Mesodermal cell (in vitro differentiated cells): Measurements from ENCODE around the gene ALDH2.
A peak's percentile ranks its signal among the peaks of the same experiment; 100 is the strongest.
"Not testable (repeated sequence)": the region's sequence is repeated elsewhere in the genome, so short reads cannot be mapped to it uniquely, and the experiment has no call there.

ENCODE experiments used
- H3K27ac ChIP-seq: 2 replicates; pipeline ENCODE4 v1.7.0; 2013; ENCODE audit warnings: mild to moderate bottlenecking, low read depth, low read length, moderate library complexity; ENCODE audit not compliant: severe bottlenecking
- H3K36me3 ChIP-seq: 2 replicates; pipeline ENCODE4 v1.7.1; 2013; ENCODE audit warnings: mild to moderate bottlenecking, low read length, moderate library complexity; ENCODE audit not compliant: control insufficient read depth, insufficient read depth
- H3K4me1 ChIP-seq: one replicate; pipeline ENCODE4 v1.7.1; 2013; ENCODE audit warnings: mild to moderate bottlenecking, low read length; ENCODE audit not compliant: insufficient read depth, control insufficient read depth, poor library complexity, severe bottlenecking
- H3K4me3 ChIP-seq: 2 replicates; pipeline ENCODE4 v1.7.0; 2013; ENCODE audit warnings: low read length, control low read depth, mild to moderate bottlenecking; ENCODE audit not compliant: insufficient read depth, poor library complexity, severe bottlenecking; ENCODE audit errors: extremely low read depth
- H3K9me3 ChIP-seq: 2 replicates; pipeline ENCODE4 v1.7.1; 2013; ENCODE audit warnings: mild to moderate bottlenecking, low read length, moderate library complexity; ENCODE audit not compliant: control insufficient read depth
- WGBS, 2 experiments: methylation state at CpG; one replicate each; pipeline ENCODE4 v1.1.5; 2013; ENCODE audit warnings: missing lambda C conversion rate in 2 of 2; ENCODE audit not compliant: insufficient coverage in 2 of 2; 5-methylcytosine and 5-hydroxymethylcytosine counted together

Gene ALDH2

GRCh38 chr12:111758120-111758561 is 8.6 kb upstream of the ALDH2 start:
- Histone ChIP-seq H3K4me3 (no peak overlapping the region), H3K36me3 (peaks cover 14% of the 10 kb centered on the region), H3K4me1 (peaks cover 11% of the 10 kb centered on the region), H3K9me3 (no peaks in the 10 kb centered on the region), H3K27ac (peak overlapping the region; percentile 59)
- 82 to 86% methylated on average over 8 to 9 of the region's 9 CpGs for WGBS, 2 experiments

DNA sequence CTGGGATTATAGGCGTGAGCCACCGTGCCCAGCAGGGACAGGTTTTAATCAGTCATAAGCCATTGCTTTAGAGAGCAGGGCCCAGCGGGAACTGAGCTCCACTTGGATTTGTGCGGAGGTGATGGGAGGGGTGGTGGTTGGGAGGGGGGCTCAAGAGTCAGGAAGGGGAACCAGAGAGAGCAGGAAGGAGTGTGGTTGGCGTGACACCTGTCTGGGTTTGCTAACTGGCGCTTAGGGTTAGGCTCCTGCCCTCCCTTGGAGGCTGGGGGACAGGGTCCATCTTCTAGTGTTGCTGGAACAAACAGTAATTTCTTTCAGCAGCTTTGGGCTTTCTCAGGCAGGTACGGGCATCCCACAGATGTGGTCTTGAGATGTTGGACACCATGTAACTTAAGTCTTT is 7.5 kb upstream of the ALDH2 start:
- WGBS, 2 experiments, result 91 to 97% methylated on average over 6 to 7 of the region's 7 CpGs
- Histone ChIP-seq H3K9me3 (no peaks in the 10 kb centered on the region), H3K36me3 (peaks cover 14% of the 10 kb centered on the region), H3K27ac (no peak overlapping the region), H3K4me3 (no peak overlapping the region), H3K4me1 (peaks cover 11% of the 10 kb centered on the region)

GRCh38 chr12:111759991-111760390 is 6.7 kb upstream of the ALDH2 start:
- Histone ChIP-seq H3K4me3 (no peak overlapping the region), H3K36me3 (peaks cover 8% of the 10 kb centered on the region), H3K9me3 (no peaks in the 10 kb centered on the region), H3K27ac (no peak overlapping the region), H3K4me1 (peaks cover 11% of the 10 kb centered on the region)
- WGBS, 2 experiments, result 98% methylated on average over 8 to 9 of the region's 9 CpGs

GRCh38 chr12:111761099-111761498 is 5.6 kb upstream of the ALDH2 start:
- Histone ChIP-seq H3K4me3 (no peak overlapping the region), H3K4me1 (peaks cover 11% of the 10 kb centered on the region), H3K9me3 (no peaks in the 10 kb centered on the region), H3K27ac (no peak overlapping the region), H3K36me3 (peaks cover 7% of the 10 kb centered on the region)
- 95% methylated on average over 4 to 5 of the region's 5 CpGs for WGBS, 2 experiments

DNA sequence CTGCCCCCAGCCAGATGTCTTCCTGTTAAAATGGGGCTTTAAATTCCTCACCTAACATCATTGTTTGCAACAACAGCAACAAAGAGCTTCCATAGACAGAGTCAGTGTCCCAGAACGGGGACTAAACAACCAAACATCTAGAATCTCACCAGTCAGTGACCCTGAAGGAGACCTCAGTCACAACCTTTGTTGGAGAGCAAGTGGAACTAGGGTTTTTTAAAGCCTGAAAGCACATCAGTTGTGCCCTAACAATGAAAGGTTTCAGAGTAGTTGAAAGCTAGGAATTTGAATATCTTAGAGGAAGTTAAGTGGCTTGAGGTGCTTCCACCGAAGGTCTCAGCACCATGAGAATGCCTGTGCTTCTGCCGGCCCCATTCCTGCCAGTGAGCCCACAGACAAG is 5.0 kb upstream of the ALDH2 start:
- peaks cover 7% of the 10 kb centered on the region for H3K36me3 ChIP-seq
- no peaks in the 10 kb centered on the region for H3K9me3 ChIP-seq
- WGBS, 2 experiments, result 67 to 70% methylated on average over 1 to 2 of the region's 3 CpGs
- peaks cover 11% of the 10 kb centered on the region for H3K4me1 ChIP-seq
- no peak overlapping the region for H3K4me3 ChIP-seq
- no peak overlapping the region for H3K27ac ChIP-seq

- not testable (repeated sequence) for H3K27ac ChIP-seq, H3K36me3 ChIP-seq, H3K4me1 ChIP-seq, H3K9me3 ChIP-seq, H3K4me3 ChIP-seq
- 92% methylated on average over 6 to 8 of the region's 10 CpGs for WGBS, 2 experiments
Measured at GRCh38 chr12:111763552-111763951, 3.2 kb upstream of the ALDH2 start.

GRCh38 chr12:111764120-111764821 is 2.5 kb upstream of the ALDH2 start:
- no peak overlapping the region for H3K27ac ChIP-seq
- H3K9me3 ChIP-seq, result no peaks in the 10 kb centered on the region
- WGBS, 2 experiments, result 87 to 93% methylated on average over 3 of the region's 6 CpGs
- peaks cover 8% of the 10 kb centered on the region for H3K36me3 ChIP-seq
- H3K4me1 ChIP-seq, result peaks cover 11% of the 10 kb centered on the region
- H3K4me3 ChIP-seq, result no peak overlapping the region

- H3K9me3 ChIP-seq, result no peaks in the 10 kb centered on the region
- peak overlapping the region; percentile 90 for H3K27ac ChIP-seq
- H3K4me3 ChIP-seq, result peak overlapping the region; percentile 82
- WGBS, 2 experiments, result 5 to 12% methylated on average over 10 to 14 of the region's 18 CpGs
- peaks cover 25% of the 10 kb centered on the region for H3K36me3 ChIP-seq
- H3K4me1 ChIP-seq, result peaks cover 11% of the 10 kb centered on the region
Measured at GRCh38 chr12:111767362-111768158, 827 bp downstream of the ALDH2 start.

DNA sequence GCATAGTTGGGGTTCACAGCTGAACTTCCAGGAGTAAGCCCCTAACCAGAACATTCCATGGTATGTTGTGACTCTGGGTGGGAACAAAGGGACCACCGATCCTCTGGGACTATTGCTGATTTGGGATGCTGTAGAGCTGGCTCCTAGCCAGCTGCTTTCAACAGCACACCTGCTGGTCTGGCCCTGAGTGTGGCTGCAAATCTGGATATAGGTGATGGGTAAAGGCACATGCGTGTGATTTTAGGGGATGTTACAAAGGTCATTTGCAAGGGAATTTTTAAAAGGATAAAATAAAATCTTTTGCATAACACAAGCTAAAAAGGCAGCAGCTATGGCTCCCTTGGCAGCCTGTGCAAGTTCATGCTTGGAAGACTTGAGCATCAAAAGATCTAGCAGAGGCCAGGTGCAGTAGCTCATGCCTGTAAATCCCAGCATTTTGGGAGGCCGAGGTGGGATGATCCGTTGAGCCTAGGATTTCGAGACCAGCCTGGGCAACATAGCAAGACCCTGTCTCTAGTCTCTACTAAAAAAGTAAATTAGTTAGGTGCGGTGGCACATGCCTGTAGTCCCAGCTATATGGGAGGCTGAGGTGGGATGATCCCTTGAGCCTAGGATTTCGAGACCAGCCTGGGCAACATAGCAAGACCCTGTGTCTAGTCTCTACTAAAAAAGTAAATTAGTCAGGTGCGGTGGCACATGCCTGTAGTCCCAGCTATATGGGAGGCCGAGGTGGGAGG is 1.6 kb downstream of the ALDH2 start:
- Histone ChIP-seq H3K4me3 (peak overlapping the region; percentile 82), H3K27ac (no peak overlapping the region), H3K36me3 (peaks cover 26% of the 10 kb centered on the region), H3K4me1 (peaks cover 13% of the 10 kb centered on the region), H3K9me3 (no peaks in the 10 kb centered on the region)
- WGBS, 2 experiments, result 90 to 95% methylated on average over 6 to 7 of the region's 9 CpGs

GRCh38 chr12:111769599-111769998 is 2.9 kb downstream of the ALDH2 start:
- 91 to 95% methylated on average over 8 of the region's 8 CpGs for WGBS, 2 experiments
- Histone ChIP-seq H3K4me1 (peaks cover 26% of the 10 kb centered on the region), H3K9me3 (no peaks in the 10 kb centered on the region), H3K4me3 (no peak overlapping the region), H3K27ac (no peak overlapping the region), H3K36me3 (peaks cover 27% of the 10 kb centered on the region)
